ENCODE data around the gene KLHDC1.
"Not testable (repeated sequence)": the region's sequence is repeated elsewhere in the genome, so short reads cannot be mapped to it uniquely, and the experiment has no call there.

KLHDC1 gene

GRCh38 chr14:49727171-49727570, 34.3 kb downstream of the KLHDC1 start:
- DNase-seq, result no peak

- DNase-seq, result no peak
Observed at GRCh38 chr14:49732896-49733295, 40.0 kb downstream of the KLHDC1 start.

- DNase-seq, result no peak
Observed at GRCh38 chr14:49733836-49734235, 40.9 kb downstream of the KLHDC1 start.

DNA sequence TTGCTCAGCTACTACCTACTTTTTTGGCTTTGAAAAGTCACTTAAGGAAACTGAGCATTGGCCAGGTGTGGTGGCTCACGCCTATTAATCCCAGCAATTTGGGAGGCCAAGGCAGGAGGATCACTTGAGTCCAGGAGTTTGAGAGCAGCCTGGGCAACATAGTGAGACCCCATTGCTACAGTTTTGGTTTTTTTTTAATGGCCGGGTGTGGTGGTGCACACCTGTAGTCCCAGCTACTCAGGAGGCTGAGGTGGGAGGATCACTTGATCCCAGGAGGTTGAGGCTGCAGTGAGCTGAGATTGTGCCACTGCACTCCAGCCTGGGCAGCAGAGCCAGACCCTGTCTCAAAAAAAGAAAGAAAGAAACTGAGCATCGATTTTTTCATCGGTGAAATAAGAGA, 42.7 kb downstream of the KLHDC1 start:
- not testable (repeated sequence) for DNase-seq

- no peak for DNase-seq
Observed at GRCh38 chr14:49745191-49745590, 52.3 kb downstream of the KLHDC1 start.

DNA sequence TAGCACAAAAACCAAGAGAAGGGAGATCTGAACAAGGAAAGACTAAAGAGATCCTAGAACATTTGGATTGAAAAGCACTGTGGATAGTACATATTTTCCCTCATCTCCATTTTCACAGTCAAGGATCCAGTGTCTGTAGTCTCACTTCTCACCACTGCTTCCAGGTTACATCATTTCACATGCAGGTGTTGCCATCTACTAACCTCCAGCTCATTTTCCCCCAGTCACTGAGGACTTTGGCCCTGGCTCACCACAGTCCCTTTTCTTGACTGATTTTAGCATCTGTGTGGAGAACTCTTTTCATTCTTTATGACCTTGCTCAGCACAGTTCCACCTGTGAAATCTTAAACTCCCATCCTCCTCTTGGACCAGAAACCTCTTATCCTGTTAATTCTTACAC, 53.6 kb downstream of the KLHDC1 start:
- DNase-seq, result not testable (repeated sequence)

GRCh38 chr14:49754570-49755097, 61.7 kb downstream of the KLHDC1 start:
- DNase-seq, result no peak

GRCh38 chr14:49755378-49755777, 62.5 kb downstream of the KLHDC1 start:
- DNase-seq, result no peak

- no peak for DNase-seq
Observed at GRCh38 chr14:49761839-49762551, 69.1 kb downstream of the KLHDC1 start.

DNA sequence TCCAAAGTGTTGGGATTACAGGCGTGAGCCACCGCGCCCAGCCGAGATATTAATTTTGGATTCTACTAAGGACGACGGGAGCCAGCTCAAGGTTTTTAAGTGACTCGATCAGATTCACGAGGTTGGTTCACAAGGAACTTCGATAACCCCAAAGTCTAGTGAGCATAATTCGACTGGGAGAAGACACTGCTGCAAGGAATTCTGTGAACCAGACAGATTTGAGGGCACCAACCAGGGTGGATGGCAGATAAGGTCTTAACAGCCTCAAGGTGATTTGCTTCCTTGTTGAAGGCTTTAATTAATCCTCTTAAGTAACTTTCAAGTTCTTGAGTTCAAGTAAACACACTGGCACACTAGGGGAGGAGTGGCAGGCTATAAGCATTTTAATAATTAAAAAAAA, 73.9 kb downstream of the KLHDC1 start:
- DNase-seq, result no peak

DNA sequence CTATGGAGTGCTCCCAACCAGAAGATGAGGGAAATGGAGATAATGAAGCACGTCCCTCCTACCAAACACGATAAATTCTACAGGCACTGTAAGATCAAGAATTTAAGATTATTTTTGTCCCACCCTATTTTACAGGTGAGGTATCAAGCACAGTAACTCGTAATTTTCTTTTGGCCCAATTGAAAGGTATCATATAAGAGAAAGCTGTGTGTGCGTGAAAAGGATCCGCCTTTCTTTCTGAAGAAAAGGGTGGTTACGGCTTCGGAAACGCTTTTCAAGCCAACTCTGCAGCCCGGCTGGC, 74.3 kb downstream of the KLHDC1 start:
- DNase-seq, result no peak

DNA sequence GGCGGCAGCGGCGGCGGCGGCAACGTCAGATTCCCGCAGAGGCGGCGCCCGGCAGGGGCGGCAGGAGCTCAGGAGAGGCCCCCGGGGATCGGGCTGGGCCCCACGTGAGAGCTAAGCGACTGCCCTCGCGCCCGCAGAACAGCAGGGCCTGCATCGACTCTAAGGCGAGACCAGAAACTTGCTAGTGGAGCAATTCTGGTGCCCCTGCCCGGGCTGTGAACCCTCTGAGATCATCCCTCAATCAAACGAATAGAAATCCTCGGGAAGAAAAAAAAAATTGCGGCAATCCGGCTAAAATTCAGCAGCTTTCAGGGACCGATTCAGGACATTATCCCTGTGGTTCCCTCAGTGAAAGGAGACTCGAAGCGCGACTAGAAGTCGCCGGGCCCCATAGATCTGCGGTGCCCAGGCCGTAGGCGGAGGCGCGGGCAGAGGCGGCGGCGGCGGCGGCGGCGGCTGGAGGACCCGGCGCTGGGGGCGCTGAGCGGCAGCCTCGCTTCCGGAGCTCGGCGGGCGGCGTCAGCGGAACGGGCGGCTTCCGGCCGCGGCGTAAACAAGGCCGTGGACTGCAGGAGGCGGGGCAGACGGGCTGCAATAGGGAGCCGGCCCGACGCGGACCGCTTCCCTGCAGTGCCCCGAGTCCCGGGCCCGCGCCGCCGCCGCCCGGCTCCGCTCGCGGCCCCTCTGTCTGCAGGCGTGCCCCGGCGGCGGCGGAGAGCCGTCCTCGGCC, 74.8 kb downstream of the KLHDC1 start, which contains the start of gene KLHDC2:
KLHDC2 (plus strand) TSS at position 583 of the 730 bp plus-strand sequence. CDS start 316 bp downstream, outside the sequence.
- peak; percentile 55 for DNase-seq

DNA sequence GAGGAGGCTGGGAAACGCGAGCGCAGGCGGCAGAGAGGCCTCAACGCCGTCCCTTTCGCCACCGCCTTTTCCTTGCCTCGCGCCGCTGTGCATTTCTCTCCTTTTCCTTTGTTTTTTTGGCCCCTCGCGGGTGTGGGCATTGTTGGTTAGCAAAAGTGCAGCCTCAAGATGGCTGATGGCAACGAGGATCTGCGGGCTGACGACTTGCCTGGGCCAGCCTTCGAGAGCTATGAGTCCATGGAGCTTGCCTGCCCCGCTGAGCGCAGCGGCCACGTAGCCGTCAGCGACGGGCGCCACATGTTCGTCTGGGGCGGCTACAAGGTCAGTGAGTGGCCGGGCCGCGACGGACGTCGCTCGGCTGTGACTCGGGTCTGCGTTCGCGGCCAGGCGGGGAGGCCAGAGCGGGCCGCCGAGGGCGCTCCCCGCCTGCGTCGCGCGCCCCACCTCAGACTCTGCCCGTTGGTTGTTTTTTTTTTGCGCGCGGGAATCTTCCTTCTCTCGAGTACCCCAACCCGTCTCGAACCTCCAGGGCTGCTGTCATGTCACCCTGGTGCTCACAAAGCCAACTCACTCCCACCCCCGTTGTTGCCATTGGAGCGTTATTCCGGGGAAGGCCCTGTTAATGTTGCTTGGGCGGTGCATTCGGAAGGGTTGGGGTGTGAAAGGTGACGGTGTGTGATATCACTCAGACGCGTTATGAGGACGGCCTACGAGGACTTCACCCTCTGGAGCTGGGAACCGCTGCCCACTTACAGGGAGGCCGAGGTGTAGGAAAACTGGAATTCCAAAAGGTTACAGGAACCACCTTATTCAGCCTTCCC, 75.6 kb downstream of the KLHDC1 start:
- DNase-seq, result peak; percentile 31

- DNase-seq, result peak; percentile 29
Observed at GRCh38 chr14:49769171-49769570, 76.3 kb downstream of the KLHDC1 start.

DNA sequence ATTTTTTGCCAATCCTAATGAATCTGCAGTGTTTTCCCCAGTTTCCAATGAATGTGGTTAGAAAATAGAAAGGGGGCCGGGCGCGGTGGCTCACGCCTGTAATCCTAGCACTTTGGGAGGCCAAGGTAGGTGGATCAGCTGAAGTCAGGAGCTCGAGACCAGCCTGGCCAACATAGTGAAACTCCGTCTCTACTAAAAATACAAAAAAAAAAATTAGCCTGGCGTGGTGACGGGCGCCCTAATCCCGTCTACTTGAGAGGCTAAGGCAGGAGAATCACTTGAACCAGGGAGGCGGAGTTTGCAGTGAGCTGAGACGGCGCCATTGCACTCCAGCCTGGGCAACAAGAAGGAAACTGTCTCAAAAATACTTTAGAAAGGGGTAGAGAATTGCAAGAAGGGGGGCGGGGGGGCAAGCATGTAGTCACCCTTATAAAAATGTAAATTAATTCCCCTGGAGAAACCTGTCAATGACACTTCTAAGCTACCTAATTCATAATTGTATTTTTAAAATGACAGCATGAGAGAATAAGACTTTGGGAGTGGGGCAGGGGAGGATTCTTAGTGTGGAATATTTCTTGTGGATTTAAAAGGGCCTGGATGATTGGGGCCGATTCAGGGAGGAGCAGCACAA, 76.8 kb downstream of the KLHDC1 start:
- no peak for DNase-seq

DNA sequence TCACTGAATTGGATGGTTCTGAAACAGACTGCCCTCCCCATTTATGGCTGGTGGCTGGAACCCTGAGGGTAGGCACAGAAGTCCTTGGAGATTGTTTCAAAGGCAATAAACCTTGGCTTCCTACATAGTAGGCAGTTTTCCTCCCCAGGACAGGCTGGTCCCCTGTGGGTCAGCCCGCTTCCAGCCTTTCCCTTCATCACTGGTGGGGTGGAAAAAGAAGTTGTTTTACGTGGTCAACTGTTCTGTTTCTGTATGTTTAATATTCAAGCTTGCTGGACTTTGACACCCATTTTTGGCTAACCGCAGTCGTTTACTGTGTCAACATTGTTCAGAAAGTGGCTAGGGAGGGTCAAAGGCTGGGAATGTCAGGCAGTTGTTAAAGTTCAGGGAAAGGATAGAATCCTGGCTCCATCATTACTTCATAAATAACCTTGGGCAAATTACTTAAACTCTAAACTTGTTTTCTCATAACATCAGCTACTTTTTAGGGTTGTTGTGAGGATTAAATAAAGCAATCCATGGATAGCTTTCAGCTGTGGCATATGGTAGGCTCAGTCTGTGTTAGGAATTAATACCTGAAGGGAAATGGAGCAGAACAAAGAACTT, 77.4 kb downstream of the KLHDC1 start:
- DNase-seq, result peak; percentile 82

DNA sequence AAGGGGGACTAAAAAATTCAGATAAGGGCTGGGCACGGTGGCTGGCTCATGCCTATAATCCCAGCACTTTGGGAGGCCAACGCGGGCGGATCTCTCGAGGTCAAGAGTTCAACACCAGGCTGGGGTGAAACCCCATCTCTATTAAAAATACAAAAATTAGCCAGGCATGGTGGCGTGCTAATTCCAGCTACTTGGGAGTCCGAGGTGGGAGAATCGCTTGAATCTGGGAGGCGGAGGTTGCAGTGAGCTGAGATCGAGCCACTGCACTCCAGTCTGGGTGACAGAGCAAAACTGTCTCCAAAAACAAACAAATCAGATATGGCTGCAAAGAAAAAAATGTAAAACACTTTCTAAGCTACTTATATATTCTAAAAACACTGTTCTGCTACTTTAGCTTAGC, 78.8 kb downstream of the KLHDC1 start:
- not testable (repeated sequence) for DNase-seq

DNA sequence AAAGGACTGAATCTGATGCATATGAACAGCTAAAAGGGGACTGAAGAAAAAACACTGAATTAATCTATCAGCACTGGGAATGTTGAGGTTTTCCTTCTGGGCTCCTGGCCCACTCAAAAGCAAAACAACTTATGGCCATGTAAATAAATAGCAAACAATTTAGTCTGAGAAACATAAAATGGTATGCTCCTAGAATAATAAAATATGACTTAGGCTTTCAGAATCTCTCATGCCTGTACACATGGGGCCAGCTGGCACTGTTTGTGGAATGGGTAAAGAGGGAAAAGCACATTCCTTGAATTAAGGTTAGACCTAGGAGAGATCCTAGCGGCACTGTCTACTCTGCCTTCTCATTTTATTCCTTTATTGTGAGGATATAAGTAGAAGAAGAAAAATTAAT, 81.2 kb downstream of the KLHDC1 start:
- no peak for DNase-seq

DNA sequence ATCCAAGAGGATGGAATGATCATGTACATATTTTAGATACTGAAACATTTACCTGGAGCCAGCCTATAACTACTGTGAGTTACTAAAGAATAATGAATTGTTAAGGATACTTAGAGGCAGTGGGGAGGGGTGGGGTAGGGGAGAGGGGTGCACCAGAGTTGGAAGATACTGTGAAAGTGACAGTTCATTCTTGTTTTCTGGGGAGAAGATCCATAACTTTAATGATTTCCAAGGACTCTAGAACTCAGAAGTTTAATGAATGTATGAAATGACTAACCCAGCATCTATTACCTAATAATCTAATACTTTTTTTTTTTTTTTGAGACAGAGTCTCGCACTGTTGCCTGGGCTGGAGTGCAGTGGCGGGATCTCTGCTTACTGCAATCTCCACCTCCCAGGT, 85.5 kb downstream of the KLHDC1 start:
- no peak for DNase-seq

DNA sequence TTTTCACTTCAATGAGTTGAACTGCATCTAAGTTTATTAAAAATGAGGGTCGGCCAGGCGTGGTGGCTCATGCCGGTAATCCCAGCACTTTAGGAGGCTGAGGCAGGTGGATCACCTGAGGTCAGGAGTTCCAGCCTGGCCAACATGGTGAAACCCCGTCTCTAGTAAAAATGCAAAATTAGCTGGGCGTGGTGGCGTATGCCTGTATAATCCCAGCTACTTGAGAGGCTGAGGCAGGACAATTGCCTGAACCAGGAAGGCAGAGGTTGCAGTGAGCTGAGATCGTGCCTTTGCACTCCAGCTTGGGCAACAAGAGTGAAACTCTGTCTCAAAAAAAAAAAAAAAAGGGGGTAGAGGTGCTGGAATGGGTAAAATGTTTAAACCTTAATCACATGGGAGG, 88.1 kb downstream of the KLHDC1 start:
- not testable (repeated sequence) for DNase-seq

DNA sequence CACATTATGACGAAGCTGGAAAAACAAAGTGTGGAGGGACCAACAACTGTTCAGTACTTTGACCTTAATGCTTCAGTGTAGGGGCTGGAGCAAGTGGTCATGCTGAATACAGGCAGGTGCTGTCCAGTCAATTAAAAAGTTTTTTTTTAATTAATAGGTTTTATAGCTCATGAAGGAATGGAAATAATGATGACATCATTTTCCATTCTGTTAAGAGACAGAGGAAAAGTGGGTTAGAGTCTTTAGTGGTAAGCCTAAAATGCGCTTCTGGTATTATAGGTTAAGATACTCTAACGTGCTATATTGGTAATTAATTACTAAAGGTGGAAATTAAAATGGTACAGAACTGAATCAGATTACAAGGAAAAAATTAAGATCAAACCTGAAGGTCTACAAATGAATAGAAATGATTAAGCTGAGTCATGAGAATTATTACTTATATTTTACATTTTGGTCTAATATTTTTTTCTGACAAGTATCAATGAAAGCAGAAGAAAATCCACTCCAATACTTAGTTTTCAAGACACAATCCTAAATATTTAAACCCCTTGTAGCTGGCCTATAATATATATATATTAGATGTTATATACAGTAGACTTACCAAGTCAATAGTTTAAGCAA, 90.6 kb downstream of the KLHDC1 start:
- DNase-seq, result no peak

DNA sequence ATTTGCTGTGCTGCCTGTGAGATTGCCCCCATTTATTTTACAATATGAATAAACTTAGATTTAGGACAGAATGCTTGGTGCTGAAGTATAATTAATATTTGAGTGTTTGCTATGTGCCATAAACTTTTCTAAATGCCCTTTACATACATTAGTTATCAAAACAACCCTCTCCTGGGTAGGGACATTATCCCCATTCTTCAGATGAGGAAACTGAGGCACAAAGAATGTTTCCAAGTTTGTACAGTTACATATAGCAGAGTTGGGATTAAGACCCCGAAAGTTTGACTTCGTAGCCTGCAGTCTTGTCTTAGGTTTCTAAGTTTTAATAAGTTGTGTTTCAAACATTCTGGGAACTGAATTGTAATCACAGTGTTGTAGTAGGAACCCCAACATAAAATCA, 93.4 kb downstream of the KLHDC1 start:
- no peak for DNase-seq
